ENCODE measurements around the gene PID1. TPM values are rescaled to one million over a fixed set of nuclear protein-coding genes. Genes with fewer than 3 reads are reported as not detected.
A peak's percentile ranks its signal among the peaks of the same experiment; 100 is the strongest.

The PID1 gene
- total RNA-seq, 1 donor from 2014 or later: 1.4 TPM

DNA sequence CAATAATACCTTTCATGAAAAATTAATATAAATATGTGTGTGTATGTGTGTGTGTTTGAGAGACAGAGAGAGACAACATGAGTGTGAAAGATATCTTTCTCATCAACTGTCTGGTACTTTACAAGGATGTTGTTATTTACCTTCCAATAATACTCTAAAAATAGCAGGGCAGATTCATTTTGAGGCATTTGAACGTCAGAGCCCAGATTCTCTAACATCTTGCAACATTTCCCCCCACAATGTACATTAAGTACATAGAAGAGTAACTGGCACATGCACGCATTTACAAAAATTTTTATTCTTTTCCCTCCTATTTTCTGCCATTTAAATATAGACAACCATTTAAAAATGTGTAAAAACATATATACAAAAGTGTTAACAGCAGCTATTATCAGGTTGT is 100.9 kb downstream of the PID1 start:
- H3K27ac Mint-ChIP-seq: no peak overlapping the region
- H3K9ac ChIP-seq: no peak overlapping the region
- H4K20me1 ChIP-seq (ENCODE audit: low read depth): no peaks in the 10 kb centered on the region
- H3K36me3 Mint-ChIP-seq: no peaks in the 10 kb centered on the region
- H3K4me3 Mint-ChIP-seq: no peak overlapping the region
- no peak overlapping the region for H3K27ac ChIP-seq
- no peaks in the 10 kb centered on the region for H3K79me2 ChIP-seq (ENCODE audit: low read depth)
- H3K9me3 Mint-ChIP-seq: no peaks in the 10 kb centered on the region
- H3F3A ChIP-seq (ENCODE audit: low read depth): no peaks in the 10 kb centered on the region
- peaks cover 2% of the 10 kb centered on the region for H3K27me3 Mint-ChIP-seq (ENCODE audit: insufficient read depth, low read depth)
- no peak overlapping the region for H2AFZ ChIP-seq (replicated peaks)
- H3K4me1 ChIP-seq: no peaks in the 10 kb centered on the region
- H3K4me1 Mint-ChIP-seq: no peaks in the 10 kb centered on the region
- TF ChIP-seq, protein P1, sequence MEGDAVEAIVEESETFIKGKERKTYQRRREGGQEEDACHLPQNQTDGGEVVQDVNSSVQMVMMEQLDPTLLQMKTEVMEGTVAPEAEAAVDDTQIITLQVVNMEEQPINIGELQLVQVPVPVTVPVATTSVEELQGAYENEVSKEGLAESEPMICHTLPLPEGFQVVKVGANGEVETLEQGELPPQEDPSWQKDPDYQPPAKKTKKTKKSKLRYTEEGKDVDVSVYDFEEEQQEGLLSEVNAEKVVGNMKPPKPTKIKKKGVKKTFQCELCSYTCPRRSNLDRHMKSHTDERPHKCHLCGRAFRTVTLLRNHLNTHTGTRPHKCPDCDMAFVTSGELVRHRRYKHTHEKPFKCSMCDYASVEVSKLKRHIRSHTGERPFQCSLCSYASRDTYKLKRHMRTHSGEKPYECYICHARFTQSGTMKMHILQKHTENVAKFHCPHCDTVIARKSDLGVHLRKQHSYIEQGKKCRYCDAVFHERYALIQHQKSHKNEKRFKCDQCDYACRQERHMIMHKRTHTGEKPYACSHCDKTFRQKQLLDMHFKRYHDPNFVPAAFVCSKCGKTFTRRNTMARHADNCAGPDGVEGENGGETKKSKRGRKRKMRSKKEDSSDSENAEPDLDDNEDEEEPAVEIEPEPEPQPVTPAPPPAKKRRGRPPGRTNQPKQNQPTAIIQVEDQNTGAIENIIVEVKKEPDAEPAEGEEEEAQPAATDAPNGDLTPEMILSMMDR (IDR thresholded peaks at IDR 0.05): no peak
- TF ChIP-seq EZH2 (IDR thresholded peaks at IDR 0.05): no peak
- no peak for TF ChIP-seq EZH2phosphoT487 (IDR thresholded peaks at IDR 0.05)
- no peaks in the 10 kb centered on the region for H3K27me3 ChIP-seq
- H3K4me3 ChIP-seq: no peak overlapping the region
- DNase-seq (ENCODE audit: low spot score): no peak
- H3K9me3 ChIP-seq (ENCODE audit: low read depth): no peaks in the 10 kb centered on the region
- H3K4me2 ChIP-seq: no peak overlapping the region
- H3K36me3 ChIP-seq: no peaks in the 10 kb centered on the region

DNA sequence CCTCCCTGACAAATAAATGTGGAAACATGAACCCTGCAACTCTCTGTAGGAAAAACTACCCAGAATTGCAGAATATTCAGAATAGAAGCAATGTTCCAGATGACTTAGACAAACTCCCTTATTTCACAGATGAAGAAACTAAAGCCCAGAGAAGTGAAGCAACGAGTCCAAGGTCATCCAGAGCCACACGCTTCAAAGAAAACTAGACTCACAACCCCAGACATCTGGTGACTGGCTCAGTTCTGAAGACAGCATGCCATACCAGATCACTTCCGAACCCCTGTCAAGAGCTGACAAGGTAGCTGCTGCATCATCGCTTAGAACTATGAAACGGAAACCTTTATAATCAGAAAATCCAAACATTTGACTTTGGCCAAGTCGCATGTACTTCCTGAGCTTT is 101.3 kb downstream of the PID1 start:
- no peak for TF ChIP-seq EZH2 (IDR thresholded peaks at IDR 0.05)
- TF ChIP-seq EZH2phosphoT487 (IDR thresholded peaks at IDR 0.05): no peak
- Mint-ChIP-seq H3K4me1 (peaks cover 1% of the 10 kb centered on the region), H3K27me3 (ENCODE audit: insufficient read depth, low read depth) (peaks cover 2% of the 10 kb centered on the region), H3K27ac (no peak overlapping the region), H3K9me3 (no peaks in the 10 kb centered on the region), H3K36me3 (no peaks in the 10 kb centered on the region), H3K4me3 (no peak overlapping the region)
- no peaks in the 10 kb centered on the region for H3K9me3 ChIP-seq (ENCODE audit: low read depth)
- H3K9ac ChIP-seq: no peak overlapping the region
- H3K36me3 ChIP-seq: no peaks in the 10 kb centered on the region
- DNase-seq (ENCODE audit: low spot score): no peak
- no peaks in the 10 kb centered on the region for H3K4me1 ChIP-seq
- H3F3A ChIP-seq (ENCODE audit: low read depth): no peaks in the 10 kb centered on the region
- H3K27ac ChIP-seq: no peak overlapping the region
- no peak overlapping the region for H3K4me2 ChIP-seq
- H3K79me2 ChIP-seq (ENCODE audit: low read depth): no peaks in the 10 kb centered on the region
- no peaks in the 10 kb centered on the region for H4K20me1 ChIP-seq (ENCODE audit: low read depth)
- H3K27me3 ChIP-seq: no peaks in the 10 kb centered on the region
- H3K4me3 ChIP-seq: no peak overlapping the region
- H2AFZ ChIP-seq (replicated peaks): no peak overlapping the region

DNA sequence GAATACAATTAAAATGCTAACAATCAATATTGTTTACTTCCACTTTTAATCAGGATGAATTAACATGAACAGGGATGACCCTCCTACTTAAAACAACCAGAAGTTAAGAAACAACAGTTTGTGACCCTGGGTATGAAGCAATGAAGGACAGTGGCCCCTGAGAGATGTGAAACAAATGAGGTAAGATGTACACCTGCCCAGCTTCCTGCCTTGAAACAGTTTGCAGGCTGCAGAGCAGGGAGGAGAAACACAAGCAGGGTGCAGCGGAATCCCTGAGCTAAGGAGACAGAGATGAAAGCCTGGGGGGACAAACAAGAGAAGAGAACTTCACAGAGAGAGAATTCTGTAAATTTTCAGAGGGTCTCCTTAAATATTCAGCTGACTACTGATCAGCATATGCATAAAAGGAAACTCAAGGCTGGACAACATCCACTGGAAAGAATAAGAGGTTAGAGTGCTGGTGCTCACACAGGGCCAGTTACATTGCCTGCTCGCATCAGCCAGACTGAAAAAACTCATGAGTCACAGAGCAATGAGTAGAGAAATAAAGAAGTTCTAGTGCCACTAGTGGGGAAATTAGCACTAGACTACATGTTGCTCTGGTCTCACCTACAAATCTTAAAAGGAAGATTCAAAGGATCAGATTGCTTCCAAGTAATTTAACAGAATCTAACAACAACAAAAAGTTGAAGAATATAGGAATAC is 106.4 kb downstream of the PID1 start:
- TF ChIP-seq, protein P1 (IDR thresholded peaks at IDR 0.05): no peak
- TF ChIP-seq EZH2phosphoT487 (IDR thresholded peaks at IDR 0.05) (no peak), EZH2 (IDR thresholded peaks at IDR 0.05) (no peak)
- H3K27me3 Mint-ChIP-seq (ENCODE audit: insufficient read depth, low read depth): no peaks in the 10 kb centered on the region
- H3K9me3 Mint-ChIP-seq: no peaks in the 10 kb centered on the region
- no peak overlapping the region for H3K4me3 ChIP-seq
- no peaks in the 10 kb centered on the region for H4K20me1 ChIP-seq (ENCODE audit: low read depth)
- peaks cover 5% of the 10 kb centered on the region for H3K4me1 Mint-ChIP-seq
- no peaks in the 10 kb centered on the region for H3K4me1 ChIP-seq
- H3K9ac ChIP-seq: no peak overlapping the region
- H3K27me3 ChIP-seq: no peaks in the 10 kb centered on the region
- no peaks in the 10 kb centered on the region for H3F3A ChIP-seq (ENCODE audit: low read depth)
- no peak overlapping the region for H3K4me3 Mint-ChIP-seq
- H3K36me3 ChIP-seq: no peaks in the 10 kb centered on the region
- H3K27ac Mint-ChIP-seq: peak overlapping the region; percentile 35
- DNase-seq (ENCODE audit: low spot score): peak; percentile 7
- H3K36me3 Mint-ChIP-seq: no peaks in the 10 kb centered on the region
- no peaks in the 10 kb centered on the region for H3K9me3 ChIP-seq (ENCODE audit: low read depth)
- H2AFZ ChIP-seq (replicated peaks): no peak overlapping the region
- H3K27ac ChIP-seq: no peak overlapping the region
- no peak overlapping the region for H3K4me2 ChIP-seq
- no peaks in the 10 kb centered on the region for H3K79me2 ChIP-seq (ENCODE audit: low read depth)

DNA sequence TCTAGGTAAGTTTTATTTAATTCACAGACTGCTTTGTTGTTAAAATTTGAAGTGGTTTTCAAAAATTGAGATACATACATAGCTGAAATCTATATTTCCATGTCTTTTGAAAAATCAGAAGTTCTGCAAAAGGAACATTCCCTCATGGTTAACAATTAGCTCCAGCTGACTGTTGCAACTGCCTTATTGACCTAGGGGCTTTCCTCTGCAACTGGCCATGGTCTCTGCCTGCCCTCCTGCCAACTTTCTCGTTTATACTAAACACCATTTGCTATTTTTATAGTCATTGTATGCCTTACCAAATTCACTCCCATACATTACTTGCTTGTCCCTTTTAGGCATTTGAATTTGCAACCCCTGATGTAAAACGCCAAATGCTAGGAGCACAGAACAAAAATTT is 107.2 kb downstream of the PID1 start:
- Histone ChIP-seq H3K4me3 (no peak overlapping the region), H3K79me2 (ENCODE audit: low read depth) (no peaks in the 10 kb centered on the region), H3K9ac (no peak overlapping the region), H3F3A (ENCODE audit: low read depth) (no peaks in the 10 kb centered on the region), H3K9me3 (ENCODE audit: low read depth) (no peaks in the 10 kb centered on the region), H3K27me3 (no peaks in the 10 kb centered on the region), H3K4me1 (no peaks in the 10 kb centered on the region), H3K36me3 (no peaks in the 10 kb centered on the region), H3K4me2 (no peak overlapping the region), H3K27ac (no peak overlapping the region), H4K20me1 (ENCODE audit: low read depth) (no peaks in the 10 kb centered on the region), H2AFZ (replicated peaks) (no peak overlapping the region)
- H3K4me1 Mint-ChIP-seq: peaks cover 5% of the 10 kb centered on the region
- no peaks in the 10 kb centered on the region for H3K27me3 Mint-ChIP-seq (ENCODE audit: insufficient read depth, low read depth)
- DNase-seq (ENCODE audit: low spot score): no peak
- H3K4me3 Mint-ChIP-seq: no peak overlapping the region
- TF ChIP-seq EZH2 (IDR thresholded peaks at IDR 0.05): no peak
- TF ChIP-seq EZH2phosphoT487 (IDR thresholded peaks at IDR 0.05): no peak
- TF ChIP-seq, protein P1 (IDR thresholded peaks at IDR 0.05): no peak
- H3K27ac Mint-ChIP-seq: no peak overlapping the region
- no peaks in the 10 kb centered on the region for H3K9me3 Mint-ChIP-seq
- H3K36me3 Mint-ChIP-seq: no peaks in the 10 kb centered on the region

All from neural progenitor cell (in vitro differentiated cells).